Breast epithelium (tissue), 3 donors: ENCODE data around the gene PDCL3.

ENCODE experiments used
- CTCF ChIP-seq, 3 donors: fragments of 450-650 bp; IDR thresholded peaks; one replicate each; pipeline ENCODE4 v1.5.1; 2016 to 2017; ENCODE audit warnings: antibody characterized with exemption in 3 of 3, mild to moderate bottlenecking in 3 of 3, moderate library complexity in 3 of 3
- POLR2AphosphoS5 ChIP-seq, 3 donors: sonication (generic); formaldehyde crosslinking; IDR thresholded peaks; one replicate each; pipeline ENCODE4 v1.6.1; 2017; ENCODE audit warnings: antibody characterized with exemption in 3 of 3

DNA sequence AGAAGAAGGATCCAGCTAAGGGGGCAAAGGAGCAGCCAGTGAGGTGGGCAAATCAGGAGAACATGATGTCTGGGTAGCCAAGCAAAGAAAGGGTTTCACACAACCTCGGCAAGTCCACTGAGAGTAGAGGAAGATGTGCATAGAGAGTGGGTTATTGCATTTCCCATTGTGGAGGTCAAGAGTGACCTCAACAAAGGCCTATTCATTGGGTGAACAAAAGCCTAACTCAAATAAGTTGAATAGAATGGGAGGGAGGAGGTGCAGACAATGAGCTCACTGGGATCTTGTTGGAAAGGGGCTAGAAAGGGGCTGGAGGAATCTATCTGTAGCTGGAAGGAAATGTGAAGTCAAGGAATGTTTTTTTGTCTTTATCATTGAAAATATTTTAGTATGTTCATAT, 14.0 kb upstream of the PDCL3 start:
- TF ChIP-seq CTCF (IDR thresholded peaks at IDR 0.05) (no peak), POLR2AphosphoS5 (IDR thresholded peaks at IDR 0.05) (no peak)
